ENCODE results near the gene HMGN1. TPM values are rescaled to one million over a fixed set of nuclear protein-coding genes. Genes with fewer than 3 reads are reported as not detected.

The HMGN1 gene
- total RNA-seq, 3 donors from 2014 or later (not counting 1 experiment from before 2014, with no cell fraction given) = 187 to 228 (median 219) TPM

DNA sequence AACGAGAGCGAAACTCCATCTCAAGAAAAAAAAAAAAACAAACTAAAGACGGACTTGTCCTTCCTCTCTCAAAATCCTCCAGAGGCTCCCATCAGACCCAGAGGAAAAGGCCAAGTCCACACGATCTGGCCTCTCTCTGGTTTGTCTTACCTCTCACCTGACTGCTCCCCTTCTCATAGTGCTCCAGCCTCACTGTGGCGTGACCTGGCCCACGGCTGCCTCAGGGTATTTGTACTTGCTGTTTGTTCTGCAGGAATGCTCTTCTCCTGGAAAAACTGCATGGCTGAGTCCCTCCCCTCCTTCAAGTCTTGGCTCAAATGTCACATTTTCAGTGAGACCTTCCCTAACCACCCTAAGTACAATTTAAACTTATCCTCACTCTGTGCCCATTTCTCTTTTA lies 27.5 kb downstream of the HMGN1 start:
- no peak overlapping the region for H3K4me3 Mint-ChIP-seq
- no peaks in the 10 kb centered on the region for H3K36me3 ChIP-seq (ENCODE audit: control insufficient read depth, insufficient read depth, low read length)
- intact Hi-C loops (cut with micrococcal nuclease) = no loop called here
- no peaks in the 10 kb centered on the region for H3K4me1 ChIP-seq (ENCODE audit: control insufficient read depth, insufficient read depth, low read length)
- H3K9me3 Mint-ChIP-seq = no peaks in the 10 kb centered on the region
- H3K27ac Mint-ChIP-seq = no peak overlapping the region
- no peaks in the 10 kb centered on the region for H3K4me1 Mint-ChIP-seq
- DNase-seq (no peak), ATAC-seq (no peak)
- WGBS (ENCODE audit: insufficient coverage) = 88% methylated on average over 6 of the region's 6 CpGs
- no peaks in the 10 kb centered on the region for H3K27me3 ChIP-seq (ENCODE audit: control insufficient read depth, insufficient read depth, low read length)
- no peak overlapping the region for H3K27ac ChIP-seq (ENCODE audit: low read length)
- H3K4me3 ChIP-seq (ENCODE audit: low read length) = no peak overlapping the region
- H3K27me3 Mint-ChIP-seq (ENCODE audit: low read depth in 2 of 2) = peaks cover 0 to 7% of the 10 kb centered on the region in 2 donors
- TF ChIP-seq CTCF (IDR thresholded peaks at IDR 0.05) = no peak
- H3K36me3 Mint-ChIP-seq = no peaks in the 10 kb centered on the region
- H3K9me3 ChIP-seq (ENCODE audit: control insufficient read depth, insufficient read depth, low read length) = no peaks in the 10 kb centered on the region

GRCh38 chr21:39319814-39320332 lies 29.0 kb downstream of the HMGN1 start:
- no peaks in the 10 kb centered on the region for H3K27me3 ChIP-seq (ENCODE audit: control insufficient read depth, insufficient read depth, low read length)

GRCh38 chr21:39319251-39319756 lies 29.6 kb downstream of the HMGN1 start:
- H3K36me3 Mint-ChIP-seq = no peaks in the 10 kb centered on the region
- no peak for DNase-seq
- no peak for ATAC-seq
- TF ChIP-seq CTCF (IDR thresholded peaks at IDR 0.05) = no peak
- no peaks in the 10 kb centered on the region for H3K9me3 ChIP-seq (ENCODE audit: control insufficient read depth, insufficient read depth, low read length)
- intact Hi-C loops (cut with micrococcal nuclease) = no loop called here
- H3K27me3 Mint-ChIP-seq (ENCODE audit: low read depth in 2 of 2) = peaks cover 0 to 5% of the 10 kb centered on the region in 2 donors
- H3K9me3 Mint-ChIP-seq = no peaks in the 10 kb centered on the region
- peaks cover 4 to 11% of the 10 kb centered on the region in 2 donors for H3K4me1 Mint-ChIP-seq
- H3K4me3 ChIP-seq (ENCODE audit: low read length) = no peak overlapping the region
- peaks cover 8% of the 10 kb centered on the region for H3K4me1 ChIP-seq (ENCODE audit: control insufficient read depth, insufficient read depth, low read length)
- WGBS (ENCODE audit: insufficient coverage) = 91% methylated on average over 5 of the region's 6 CpGs
- no peaks in the 10 kb centered on the region for H3K27me3 ChIP-seq (ENCODE audit: control insufficient read depth, insufficient read depth, low read length)
- H3K4me3 Mint-ChIP-seq = no peak overlapping the region
- H3K27ac ChIP-seq (ENCODE audit: low read length) = no peak overlapping the region
- no peaks in the 10 kb centered on the region for H3K36me3 ChIP-seq (ENCODE audit: control insufficient read depth, insufficient read depth, low read length)
- H3K27ac Mint-ChIP-seq = no peak overlapping the region

More at GRCh38 chr21:39319814-39320332, 29.0 kb downstream of the HMGN1 start:
- Mint-ChIP-seq H3K4me3 (no peak overlapping the region), H3K9me3 (no peaks in the 10 kb centered on the region), H3K36me3 (no peaks in the 10 kb centered on the region), H3K27me3 (ENCODE audit: low read depth in 2 of 2) (peaks cover 0 to 5% of the 10 kb centered on the region in 2 donors), H3K4me1 (peaks cover 0 to 6% of the 10 kb centered on the region in 2 donors), H3K27ac (no peak overlapping the region)
- no peaks in the 10 kb centered on the region for H3K36me3 ChIP-seq (ENCODE audit: control insufficient read depth, insufficient read depth, low read length)
- H3K27ac ChIP-seq (ENCODE audit: low read length) = no peak overlapping the region
- intact Hi-C loops (cut with micrococcal nuclease) = no loop called here
- H3K4me3 ChIP-seq (ENCODE audit: low read length) = no peak overlapping the region
- DNase-seq (no peak), ATAC-seq (no peak)
- H3K9me3 ChIP-seq (ENCODE audit: control insufficient read depth, insufficient read depth, low read length) = no peaks in the 10 kb centered on the region
- H3K4me1 ChIP-seq (ENCODE audit: control insufficient read depth, insufficient read depth, low read length) = peaks cover 2% of the 10 kb centered on the region
- no peak for TF ChIP-seq CTCF (IDR thresholded peaks at IDR 0.05)
- 85% methylated on average over 3 of the region's 3 CpGs for WGBS (ENCODE audit: insufficient coverage)

All from natural killer cell (primary cell).